ENCODE results near the gene EPS8L1. TPM values are rescaled to one million over a fixed set of nuclear protein-coding genes. Genes with fewer than 3 reads are reported as not detected.

EPS8L1 gene
- total and polyA plus RNA-seq, 2 of the 4 experiments (the other 2 are of a cell fraction): 0.90 to 2.9 TPM

GRCh38 chr19:55044771-55045716 is 30.6 kb upstream of the EPS8L1 start:
- dilution Hi-C loops (cut with HindIII; ENCODE audit: low sequenced_read_pairs, unreplicated experiment): no loop called here
- H2AK9ac ChIP-seq (replicated peaks; ENCODE audit: low read depth, low read length, poor library complexity): no peak overlapping the region
- CTCF ChIA-PET: no interaction called here
- H4K5ac ChIP-seq (ENCODE audit: low read depth, low read length): no peak overlapping the region
- in situ Hi-C loops (cut with MboI; ENCODE audit: low sequenced_read_pairs): no loop called here
- TF ChIP-seq RAD21 (IDR thresholded peaks at IDR 0.05; ENCODE audit: low read length): no peak
- no peak for TF ChIP-seq RCOR1 (IDR thresholded peaks at IDR 0.05; ENCODE audit: insufficient replicate concordance, low read length)
- no peak for TF ChIP-seq SMC3 (IDR thresholded peaks at IDR 0.05; ENCODE audit: low read depth, low read length)
- no peak for TF ChIP-seq CTCF (conservative IDR thresholded peaks at IDR 0.05; ENCODE audit: low read depth, low read length)
- no peak for TF ChIP-seq CHD1 (IDR thresholded peaks at IDR 0.05; ENCODE audit: low read depth, low read length)
- no peak for TF ChIP-seq USF2 (IDR thresholded peaks at IDR 0.05; ENCODE audit: low read depth, low read length)
- no peak for TF ChIP-seq BHLHE40 (IDR thresholded peaks at IDR 0.05; ENCODE audit: low read depth, low read length)
- TF ChIP-seq MAZ (IDR thresholded peaks at IDR 0.05; ENCODE audit: borderline replicate concordance, low read depth, low read length): no peak
- TF ChIP-seq FOS (IDR thresholded peaks at IDR 0.05; ENCODE audit: low read depth, low read length): no peak
- no peak overlapping the region for H3K4ac ChIP-seq (ENCODE audit: low read depth, low read length)
- intact Hi-C loops (cut with micrococcal nuclease): no loop called here
- H4K20me1 ChIP-seq (ENCODE audit: insufficient read depth, low read length): no peaks in the 10 kb centered on the region
- H3K4me2 ChIP-seq (ENCODE audit: low read depth, low read length): no peak overlapping the region
- no peak overlapping the region for H2BK20ac ChIP-seq (ENCODE audit: low read depth, low read length)
- no peak overlapping the region for H3K4me3 ChIP-seq (ENCODE audit: insufficient read depth, low read depth, low read length)
- H3K36me3 ChIP-seq (ENCODE audit: control insufficient read depth, insufficient read depth, low read length): peaks cover 32% of the 10 kb centered on the region
- H2AK5ac ChIP-seq (ENCODE audit: low read depth, low read length): no peak overlapping the region
- no peak overlapping the region for H3K18ac ChIP-seq (ENCODE audit: low read depth, low read length)
- H3K4me1 ChIP-seq (ENCODE audit: control insufficient read depth, insufficient read depth, low read length): no peaks in the 10 kb centered on the region
- H3K9ac ChIP-seq (ENCODE audit: low read depth, low read length): no peak overlapping the region
- no peak overlapping the region for H3K27ac ChIP-seq (ENCODE audit: insufficient read depth, low read length)
- no peaks in the 10 kb centered on the region for H3K9me3 ChIP-seq (ENCODE audit: control insufficient read depth, insufficient read depth, low read length)
- H2BK120ac ChIP-seq (ENCODE audit: low read depth, low read length): no peak overlapping the region
- H3K56ac ChIP-seq (ENCODE audit: extremely low read depth, insufficient read depth, low read length): no peak overlapping the region
- ATAC-seq (ENCODE audit: low read depth) (no peak), DNase-seq (no peak)
- H2AFZ ChIP-seq (replicated peaks; ENCODE audit: low read length, poor library complexity): no peak overlapping the region
- no peak overlapping the region for H3K23ac ChIP-seq (ENCODE audit: low read depth, low read length)
- BruUV-seq (replicated peaks): no TSS peak
- peaks cover 4% of the 10 kb centered on the region; the same call in 1 of the 2 replicates for H3K9me1 ChIP-seq (ENCODE audit: insufficient read depth, low read length)
- POLR2A ChIA-PET (ENCODE audit: unreplicated experiment): no interaction called here
- H3K79me1 ChIP-seq (ENCODE audit: low read depth in 1 of 2, low read length in 2 of 2): no peaks in the 10 kb centered on the region
- 100% methylated on average over 8 of the region's 30 CpGs; no CpG with 5 or more reads in 1 of the 2 experiments for WGBS, 2 experiments (ENCODE audit: extremely low coverage in 2 of 2, insufficient read length in 1 of 2)
- H4K91ac ChIP-seq (ENCODE audit: insufficient read depth, low read depth, low read length): no peak overlapping the region
- no peak overlapping the region for H2BK15ac ChIP-seq (ENCODE audit: low read depth, low read length)
- H3K27me3 ChIP-seq (ENCODE audit: control insufficient read depth, insufficient read depth, low read length): no peaks in the 10 kb centered on the region
- no peak overlapping the region for H4K8ac ChIP-seq (ENCODE audit: low read depth in 2 of 2, low read length in 2 of 2)
- H3K14ac ChIP-seq (replicated peaks; ENCODE audit: low read depth, low read length): no peak overlapping the region
- no peak overlapping the region for H2BK5ac ChIP-seq (ENCODE audit: low read depth, low read length, poor library complexity, severe bottlenecking)
